Measurements from ENCODE around the gene LDB2. TPM values are rescaled to one million over a fixed set of nuclear protein-coding genes. Genes with fewer than 3 reads are reported as not detected.

LDB2 gene
- total and polyA plus RNA-seq, 2 donors (not counting 3 experiments of a cell fraction or from before 2014, with no cell fraction given), result 127 to 223 TPM

GRCh38 chr4:16710198-16710597 is 188.2 kb downstream of the LDB2 start:
- Histone ChIP-seq H3K36me3 (ENCODE audit: control insufficient read depth in 2 of 2, extremely low read depth in 1 of 2, insufficient read depth in 2 of 2, low read length in 2 of 2) (no peaks in the 10 kb centered on the region), H3K9me1 (replicated peaks; ENCODE audit: control insufficient read depth, extremely low read depth, insufficient read depth, low read length) (no peaks in the 10 kb centered on the region), H3K4me1 (ENCODE audit: control insufficient read depth, extremely low read depth, insufficient read depth, low read length) (no peaks in the 10 kb centered on the region), H3K27ac (ENCODE audit: insufficient read depth, low read depth, low read length) (no peak overlapping the region), H3K9ac (replicated peaks; ENCODE audit: extremely low read depth, insufficient read depth, low read length) (no peak overlapping the region), H3K79me2 (ENCODE audit: control insufficient read depth, insufficient read depth, low read length) (no peaks in the 10 kb centered on the region), H3K9me3 (replicated peaks; ENCODE audit: control insufficient read depth, insufficient read depth, low read length) (no peaks in the 10 kb centered on the region), H3K4me3 (replicated peaks in 1 of 3; ENCODE audit: insufficient read depth in 1 of 3, low read depth in 1 of 3, low read length in 3 of 3) (no peak overlapping the region), H2AFZ (ENCODE audit: low read depth, low read length) (no peak overlapping the region), H3K27me3 (ENCODE audit: control insufficient read depth in 2 of 2, insufficient read depth in 2 of 2, low read length in 2 of 2) (no peaks in the 10 kb centered on the region), H4K20me1 (replicated peaks; ENCODE audit: control insufficient read depth, extremely low read depth, insufficient read depth, low read length) (no peaks in the 10 kb centered on the region), H3K4me2 (ENCODE audit: insufficient read depth, low read length) (no peak overlapping the region)
- FAIRE-seq, result no peak
- no TSS peak for BruUV-seq (replicated peaks)
- intact Hi-C loops (cut with micrococcal nuclease), result no loop called here
- no peak for DNase-seq (ENCODE audit: low read depth, low spot score)
- POLR2A ChIA-PET, result no interaction called here
- CTCF ChIA-PET, result interaction anchor here (1.7 kb wide), 1 partner anchor 13 kb away, joined by 5 read pairs; no protein-coding TSS in a partner anchor
- dilution Hi-C loops (cut with MboI; ENCODE audit: extremely low pct_ligation_motif_present, low sequenced_read_pairs), result no loop called here
- TF ChIP-seq CTCF (IDR thresholded peaks at IDR 0.05; ENCODE audit: extremely low read depth in 1 of 2, insufficient read depth in 1 of 2, low read depth in 1 of 2, low read length in 2 of 2) (no peak), GATA2 (IDR thresholded peaks at IDR 0.05; ENCODE audit: insufficient read depth, insufficient read length, low read depth, low read length) (no peak)

- CTCF ChIA-PET, result interaction anchor here (1.1 kb wide), 1 partner anchor 19 kb away, joined by 3 read pairs; no protein-coding TSS in a partner anchor
Observed at GRCh38 chr4:16707874-16708273, 190.6 kb downstream of the LDB2 start.

More at GRCh38 chr4:16707874-16708273, 190.6 kb downstream of the LDB2 start:
- TF ChIP-seq EZH2 (IDR thresholded peaks at IDR 0.05; ENCODE audit: borderline replicate concordance, low read depth, low read length, severe bottlenecking) (no peak), POLR2A (IDR thresholded peaks at IDR 0.05; ENCODE audit: low read depth, low read length) (no peak), GATA2 (IDR thresholded peaks at IDR 0.05; ENCODE audit: insufficient read depth, insufficient read length, low read depth, low read length) (no peak), MYC (IDR thresholded peaks at IDR 0.05; ENCODE audit: low read depth, low read length) (no peak), MAX (IDR thresholded peaks at IDR 0.05; ENCODE audit: insufficient read depth, insufficient read length) (no peak), FOS (IDR thresholded peaks at IDR 0.05; ENCODE audit: borderline replicate concordance, insufficient read depth, low read length) (no peak), POLR2AphosphoS5 (IDR thresholded peaks at IDR 0.05; ENCODE audit: insufficient read depth, low read depth, low read length) (no peak), CTCF (IDR thresholded peaks at IDR 0.05; ENCODE audit: extremely low read depth in 1 of 2, insufficient read depth in 1 of 2, low read depth in 1 of 2, low read length in 2 of 2) (no peak), JUN (IDR thresholded peaks at IDR 0.05; ENCODE audit: borderline replicate concordance, insufficient read depth, insufficient read length, low read depth) (no peak)
- H3K4me2 ChIP-seq (ENCODE audit: insufficient read depth, low read length), result no peak overlapping the region
- no peaks in the 10 kb centered on the region for H3K9me3 ChIP-seq (replicated peaks; ENCODE audit: control insufficient read depth, insufficient read depth, low read length)
- intact Hi-C loops (cut with micrococcal nuclease), result no loop called here
- H2AFZ ChIP-seq (ENCODE audit: low read depth, low read length), result no peak overlapping the region
- H3K9ac ChIP-seq (replicated peaks; ENCODE audit: extremely low read depth, insufficient read depth, low read length), result no peak overlapping the region
- H3K4me3 ChIP-seq (replicated peaks in 1 of 3; ENCODE audit: insufficient read depth in 1 of 3, low read depth in 1 of 3, low read length in 3 of 3), result no peak overlapping the region
- POLR2A ChIA-PET, result interaction anchor here (0.7 kb wide), 1 partner anchor 83 kb away, joined by 3 read pairs; no protein-coding TSS in a partner anchor
- no peak for DNase-seq (ENCODE audit: low read depth, low spot score)
- dilution Hi-C loops (cut with MboI; ENCODE audit: extremely low pct_ligation_motif_present, low sequenced_read_pairs), result no loop called here
- no peaks in the 10 kb centered on the region for H3K27me3 ChIP-seq (ENCODE audit: control insufficient read depth in 2 of 2, insufficient read depth in 2 of 2, low read length in 2 of 2)
- no peaks in the 10 kb centered on the region for H3K79me2 ChIP-seq (ENCODE audit: control insufficient read depth, insufficient read depth, low read length)
- FAIRE-seq, result no peak
- no TSS peak for BruUV-seq (replicated peaks)
- peaks cover 2% of the 10 kb centered on the region for H4K20me1 ChIP-seq (replicated peaks; ENCODE audit: control insufficient read depth, extremely low read depth, insufficient read depth, low read length)
- no peaks in the 10 kb centered on the region for H3K36me3 ChIP-seq (ENCODE audit: control insufficient read depth in 2 of 2, extremely low read depth in 1 of 2, insufficient read depth in 2 of 2, low read length in 2 of 2)
- H3K4me1 ChIP-seq (ENCODE audit: control insufficient read depth, extremely low read depth, insufficient read depth, low read length), result no peaks in the 10 kb centered on the region
- H3K27ac ChIP-seq (ENCODE audit: insufficient read depth, low read depth, low read length), result no peak overlapping the region
- no peaks in the 10 kb centered on the region for H3K9me1 ChIP-seq (replicated peaks; ENCODE audit: control insufficient read depth, extremely low read depth, insufficient read depth, low read length)
